Brain microvascular endothelial cell (primary cell): ENCODE results near the gene A3GALT2.

Experiments
- DNase-seq: peaks from one replicate; pipeline ENCODE4 v3.0.0-alpha.2; 2020
- H3K27ac ChIP-seq: fragments of 250-450 bp; sonication (Bioruptor Pico); 2 replicates; pipeline ENCODE4 v1.5.1; 2020; ENCODE audit warnings: mild to moderate bottlenecking, moderate library complexity
- H3K27me3 ChIP-seq: fragments of 250-450 bp; sonication (Bioruptor Pico); replicated peaks from 2 replicates; pipeline ENCODE4 v1.5.1; 2020; ENCODE audit warnings: mild to moderate bottlenecking
- H3K36me3 ChIP-seq: fragments of 250-450 bp; sonication (Bioruptor Pico); replicated peaks from 2 replicates; pipeline ENCODE4 v1.5.1; 2020; ENCODE audit warnings: mild to moderate bottlenecking
- H3K4me3 ChIP-seq: 2 replicates; pipeline ENCODE4 v1.5.1; 2011; ENCODE audit warnings: low read depth, mild to moderate bottlenecking, control low read depth, low read length, moderate library complexity
- in situ Hi-C: cut with HindIII; loops from 2 replicates; pipeline ENCODE4 v1.10.0; 2017; ENCODE audit warnings: low sequenced_read_pairs, low pct_ligation_motif_present
- TF ChIP-seq, protein P1 (sequence below): IDR thresholded peaks from 2 replicates; pipeline ENCODE4 v1.5.1; 2011; ENCODE audit warnings: low read depth, mild to moderate bottlenecking, moderate library complexity, low read length, control low read depth, inconsistent platforms; ENCODE audit errors: missing control alignments

Gene A3GALT2

DNA sequence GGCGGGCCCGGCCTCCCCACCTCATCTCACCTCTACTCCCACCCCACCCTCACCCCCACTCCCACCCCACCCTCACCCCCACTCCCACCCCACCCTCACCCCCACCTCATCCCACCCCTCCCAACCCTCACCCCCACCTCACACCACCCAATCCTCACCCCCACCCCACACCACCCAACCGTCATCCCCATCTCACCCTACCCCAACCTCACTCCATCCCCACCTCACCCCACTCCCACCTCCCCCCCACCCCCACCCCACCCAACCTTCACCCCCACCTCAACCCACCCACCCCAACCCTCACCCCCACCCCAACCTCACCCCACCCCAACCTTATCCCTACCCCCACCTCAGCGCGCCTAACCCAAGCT, 13.4 kb downstream of the A3GALT2 start:
- in situ Hi-C loops: no loop called here
- Histone ChIP-seq H3K36me3 (no peaks in the 10 kb centered on the region), H3K4me3 (no peak overlapping the region), H3K27ac (no peak overlapping the region), H3K27me3 (no peaks in the 10 kb centered on the region)
- TF ChIP-seq, protein P1, sequence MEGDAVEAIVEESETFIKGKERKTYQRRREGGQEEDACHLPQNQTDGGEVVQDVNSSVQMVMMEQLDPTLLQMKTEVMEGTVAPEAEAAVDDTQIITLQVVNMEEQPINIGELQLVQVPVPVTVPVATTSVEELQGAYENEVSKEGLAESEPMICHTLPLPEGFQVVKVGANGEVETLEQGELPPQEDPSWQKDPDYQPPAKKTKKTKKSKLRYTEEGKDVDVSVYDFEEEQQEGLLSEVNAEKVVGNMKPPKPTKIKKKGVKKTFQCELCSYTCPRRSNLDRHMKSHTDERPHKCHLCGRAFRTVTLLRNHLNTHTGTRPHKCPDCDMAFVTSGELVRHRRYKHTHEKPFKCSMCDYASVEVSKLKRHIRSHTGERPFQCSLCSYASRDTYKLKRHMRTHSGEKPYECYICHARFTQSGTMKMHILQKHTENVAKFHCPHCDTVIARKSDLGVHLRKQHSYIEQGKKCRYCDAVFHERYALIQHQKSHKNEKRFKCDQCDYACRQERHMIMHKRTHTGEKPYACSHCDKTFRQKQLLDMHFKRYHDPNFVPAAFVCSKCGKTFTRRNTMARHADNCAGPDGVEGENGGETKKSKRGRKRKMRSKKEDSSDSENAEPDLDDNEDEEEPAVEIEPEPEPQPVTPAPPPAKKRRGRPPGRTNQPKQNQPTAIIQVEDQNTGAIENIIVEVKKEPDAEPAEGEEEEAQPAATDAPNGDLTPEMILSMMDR: no peak
- no peak for DNase-seq

GRCh38 chr1:33306653-33307493, 14.0 kb downstream of the A3GALT2 start:
- Histone ChIP-seq H3K36me3 (no peaks in the 10 kb centered on the region), H3K4me3 (peak overlapping the region; percentile 22), H3K27ac (no peak overlapping the region), H3K27me3 (no peaks in the 10 kb centered on the region)
- in situ Hi-C loops: no loop called here
- no peak for DNase-seq
- TF ChIP-seq, protein P1: no peak

DNA sequence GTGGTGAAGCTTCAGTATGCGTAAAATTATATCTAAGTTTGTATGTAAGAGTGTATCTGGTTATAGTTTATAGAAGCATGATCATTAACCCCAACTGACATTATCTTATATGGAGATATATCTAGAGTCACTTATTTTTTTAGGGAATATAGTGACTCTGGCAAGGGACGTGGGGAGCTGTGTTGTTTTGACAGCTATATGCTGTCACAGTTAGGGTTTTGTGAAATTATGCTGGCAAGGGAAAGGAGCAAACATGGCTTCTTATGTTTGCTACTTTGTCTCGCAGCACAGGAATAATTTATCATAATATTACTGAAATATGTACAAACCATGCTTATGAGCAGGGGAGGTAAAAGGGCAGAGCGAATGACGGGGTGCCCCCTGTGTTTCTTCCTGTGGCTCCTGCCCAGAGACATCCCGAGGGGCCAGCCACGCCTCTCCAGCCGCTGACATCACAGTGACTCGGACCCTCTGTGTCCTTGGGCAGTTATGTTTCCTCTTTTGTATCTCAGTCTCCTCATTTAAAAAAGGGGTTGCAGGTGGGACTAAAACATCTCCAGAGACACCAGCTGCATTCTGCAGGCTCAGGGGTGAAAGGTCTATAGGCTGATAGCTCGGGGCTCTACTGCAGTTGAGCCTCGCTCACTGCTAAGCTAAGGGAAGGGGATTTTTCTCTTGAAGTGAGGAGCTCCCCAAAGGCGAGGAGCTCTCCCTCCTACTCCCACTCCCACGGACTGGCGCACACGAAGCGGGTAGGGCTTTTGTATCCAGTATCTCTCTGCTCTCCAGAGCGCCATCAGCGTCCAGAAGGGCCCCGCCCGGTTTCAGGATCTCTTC, 14.9 kb downstream of the A3GALT2 start:
- in situ Hi-C loops: no loop called here
- TF ChIP-seq, protein P1: no peak
- Histone ChIP-seq H3K4me3 (no peak overlapping the region), H3K36me3 (no peaks in the 10 kb centered on the region), H3K27me3 (no peaks in the 10 kb centered on the region), H3K27ac (no peak overlapping the region)
- DNase-seq: no peak

DNA sequence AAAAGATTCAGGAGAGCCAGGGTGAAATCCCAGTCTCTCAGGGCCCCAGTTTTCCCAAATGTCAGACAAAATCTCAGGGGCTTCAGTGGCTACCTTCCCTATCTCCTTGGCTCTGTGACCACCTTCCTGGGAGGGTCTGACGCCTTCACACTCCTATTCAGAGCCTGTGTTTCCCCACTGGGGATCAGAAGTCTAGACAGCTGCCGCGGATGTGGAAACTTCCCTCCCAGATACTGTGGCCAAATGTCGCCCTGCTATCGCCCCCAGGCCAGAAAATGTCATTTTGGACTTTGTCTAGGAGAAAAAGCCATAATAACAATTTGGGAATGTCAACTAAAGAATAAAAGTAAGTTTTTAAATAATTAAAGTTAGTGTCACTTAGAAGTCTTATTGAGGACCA, 15.9 kb downstream of the A3GALT2 start:
- no peak overlapping the region for H3K4me3 ChIP-seq
- TF ChIP-seq, protein P1: no peak
- in situ Hi-C loops: no loop called here

GRCh38 chr1:33302325-33302724, 18.6 kb downstream of the A3GALT2 start:
- in situ Hi-C loops: no loop called here
- Histone ChIP-seq H3K4me3 (no peak overlapping the region), H3K27me3 (no peaks in the 10 kb centered on the region), H3K36me3 (peaks cover 4% of the 10 kb centered on the region), H3K27ac (no peak overlapping the region)
- DNase-seq: no peak
- TF ChIP-seq, protein P1: no peak

More for the DNA sequence above, 15.9 kb downstream of the A3GALT2 start:
- H3K36me3 ChIP-seq: no peaks in the 10 kb centered on the region
- no peak for DNase-seq
- H3K27me3 ChIP-seq: no peaks in the 10 kb centered on the region
- no peak overlapping the region for H3K27ac ChIP-seq
